Prostate gland (tissue), 2 donors: ENCODE measurements around the gene NEK6.

Experiments used
- POLR2A ChIP-seq: fragments of 450-650 bp; IDR thresholded peaks from one replicate; pipeline ENCODE4 v1.6.1; 2016; ENCODE audit warnings: antibody characterized with exemption, mild to moderate bottlenecking
- TF ChIP-seq, protein P1 (sequence below), 4 experiments: fragments of 200-600 bp in 2 of 4; fragments of 450-650 bp in 2 of 4; sonication (generic) in 2 of 4; IDR thresholded peaks; 1 replicate in 3 of 4; 2 replicates in 1 of 4; pipeline ENCODE4 v1.5.1; 2016 to 2019; ENCODE audit warnings: antibody characterized with exemption in 4 of 4, mild to moderate bottlenecking in 2 of 4, moderate library complexity in 2 of 4

DNA sequence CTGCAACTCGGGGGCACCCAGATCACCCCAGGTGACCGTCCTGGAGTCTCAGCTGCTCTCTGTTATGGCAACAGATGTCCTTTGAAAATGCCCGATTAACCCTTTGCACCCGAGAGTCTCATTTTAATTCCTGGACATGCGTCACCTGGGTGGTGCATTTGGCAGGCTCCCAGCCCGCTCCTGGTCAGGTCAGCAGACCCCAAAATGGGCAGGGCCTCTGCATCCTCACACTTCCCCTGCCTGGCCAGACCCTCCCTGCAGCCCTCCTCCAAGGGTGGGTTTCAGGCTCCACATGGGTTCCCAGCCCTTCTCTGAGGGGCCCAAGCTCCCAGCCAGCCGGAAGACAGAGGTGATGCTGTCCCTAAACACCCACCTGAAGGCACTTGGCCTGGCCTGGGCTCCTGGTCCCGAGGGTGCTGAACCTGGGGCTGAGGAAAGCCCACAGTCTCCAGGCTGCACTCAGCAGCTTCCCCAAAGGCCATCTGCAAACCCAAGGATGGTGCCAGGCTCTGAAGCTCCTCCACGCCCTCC lies 88.1 kb downstream of the NEK6 start:
- TF ChIP-seq, protein P1, sequence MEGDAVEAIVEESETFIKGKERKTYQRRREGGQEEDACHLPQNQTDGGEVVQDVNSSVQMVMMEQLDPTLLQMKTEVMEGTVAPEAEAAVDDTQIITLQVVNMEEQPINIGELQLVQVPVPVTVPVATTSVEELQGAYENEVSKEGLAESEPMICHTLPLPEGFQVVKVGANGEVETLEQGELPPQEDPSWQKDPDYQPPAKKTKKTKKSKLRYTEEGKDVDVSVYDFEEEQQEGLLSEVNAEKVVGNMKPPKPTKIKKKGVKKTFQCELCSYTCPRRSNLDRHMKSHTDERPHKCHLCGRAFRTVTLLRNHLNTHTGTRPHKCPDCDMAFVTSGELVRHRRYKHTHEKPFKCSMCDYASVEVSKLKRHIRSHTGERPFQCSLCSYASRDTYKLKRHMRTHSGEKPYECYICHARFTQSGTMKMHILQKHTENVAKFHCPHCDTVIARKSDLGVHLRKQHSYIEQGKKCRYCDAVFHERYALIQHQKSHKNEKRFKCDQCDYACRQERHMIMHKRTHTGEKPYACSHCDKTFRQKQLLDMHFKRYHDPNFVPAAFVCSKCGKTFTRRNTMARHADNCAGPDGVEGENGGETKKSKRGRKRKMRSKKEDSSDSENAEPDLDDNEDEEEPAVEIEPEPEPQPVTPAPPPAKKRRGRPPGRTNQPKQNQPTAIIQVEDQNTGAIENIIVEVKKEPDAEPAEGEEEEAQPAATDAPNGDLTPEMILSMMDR (IDR thresholded peaks at IDR 0.05) = no peak
- TF ChIP-seq POLR2A = no peak
